Islet precursor cell (in vitro differentiated cells): ENCODE results near the gene ORM1.

ENCODE experiments used
- DNase-seq: peaks from one replicate; pipeline ENCODE4 v3.0.0-alpha.2; 2018

ORM1 gene

DNA sequence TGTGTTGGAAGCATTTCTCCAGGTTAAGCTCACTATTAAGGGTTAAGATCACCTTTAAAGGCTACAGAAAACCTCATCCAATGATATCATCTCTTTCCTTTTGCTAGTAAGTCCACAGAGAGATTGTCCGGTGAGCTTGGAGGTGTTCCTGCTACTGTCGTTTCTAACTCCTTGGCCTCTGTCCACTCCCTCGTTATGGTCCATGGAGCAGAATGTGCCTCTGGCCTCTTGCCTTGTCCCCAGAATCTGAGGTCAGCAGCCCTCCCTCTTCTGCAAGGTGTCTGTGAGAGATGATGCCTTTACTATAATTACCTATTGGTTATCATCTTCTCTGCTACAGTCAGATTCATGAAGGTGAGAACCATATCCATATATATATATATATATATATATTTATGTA is 21.8 kb downstream of the ORM1 start:
- no peak for DNase-seq

DNA sequence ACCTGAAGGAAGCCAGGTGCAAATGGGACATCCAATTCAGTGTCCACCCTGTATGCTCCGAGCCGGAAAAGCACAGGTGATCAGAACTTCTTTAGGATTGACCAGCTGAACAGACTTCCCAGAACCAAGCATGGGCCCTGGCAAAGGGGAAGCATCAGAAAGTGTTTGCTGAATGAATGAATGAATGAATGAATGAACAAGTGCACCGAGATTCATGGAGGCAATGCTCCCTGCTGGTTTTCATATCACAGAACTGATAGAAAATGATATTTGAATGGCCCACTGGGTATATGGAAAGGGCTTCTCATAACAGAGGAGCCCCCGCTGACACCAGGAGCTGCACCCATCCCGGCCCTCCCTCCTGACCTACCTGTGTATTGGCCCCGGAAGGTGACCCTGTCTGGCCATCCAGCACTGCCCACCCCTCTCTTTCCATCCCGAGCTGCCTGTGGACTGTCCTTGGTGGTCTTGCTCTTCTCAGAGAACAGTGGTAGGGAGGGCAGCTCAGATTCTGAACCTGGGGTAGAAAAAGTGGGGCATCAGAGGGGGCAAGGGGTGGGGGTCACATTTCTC is 22.7 kb downstream of the ORM1 start:
- no peak for DNase-seq

DNA sequence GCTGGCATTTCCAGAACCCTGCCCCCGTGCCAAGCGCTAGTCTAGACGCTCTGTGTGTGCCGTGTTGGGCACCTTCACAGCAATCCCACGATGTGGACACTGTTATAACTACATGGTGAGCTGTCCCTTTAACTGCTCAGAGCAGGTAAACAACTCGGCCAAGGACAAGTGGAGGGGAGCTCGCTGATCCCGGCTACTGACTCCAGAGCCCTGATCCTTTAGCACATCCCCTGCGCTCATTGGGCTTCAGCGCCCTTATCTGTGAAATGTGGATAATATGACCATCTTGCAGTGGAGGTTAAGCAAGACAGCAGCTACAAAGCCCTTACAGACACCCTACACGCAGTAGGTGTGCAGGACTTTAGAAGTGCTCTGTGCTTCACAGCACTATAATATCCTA is 23.2 kb downstream of the ORM1 start:
- no peak for DNase-seq

- DNase-seq: no peak
Measured at GRCh38 chr9:114347675-114348074, 24.8 kb downstream of the ORM1 start.

DNA sequence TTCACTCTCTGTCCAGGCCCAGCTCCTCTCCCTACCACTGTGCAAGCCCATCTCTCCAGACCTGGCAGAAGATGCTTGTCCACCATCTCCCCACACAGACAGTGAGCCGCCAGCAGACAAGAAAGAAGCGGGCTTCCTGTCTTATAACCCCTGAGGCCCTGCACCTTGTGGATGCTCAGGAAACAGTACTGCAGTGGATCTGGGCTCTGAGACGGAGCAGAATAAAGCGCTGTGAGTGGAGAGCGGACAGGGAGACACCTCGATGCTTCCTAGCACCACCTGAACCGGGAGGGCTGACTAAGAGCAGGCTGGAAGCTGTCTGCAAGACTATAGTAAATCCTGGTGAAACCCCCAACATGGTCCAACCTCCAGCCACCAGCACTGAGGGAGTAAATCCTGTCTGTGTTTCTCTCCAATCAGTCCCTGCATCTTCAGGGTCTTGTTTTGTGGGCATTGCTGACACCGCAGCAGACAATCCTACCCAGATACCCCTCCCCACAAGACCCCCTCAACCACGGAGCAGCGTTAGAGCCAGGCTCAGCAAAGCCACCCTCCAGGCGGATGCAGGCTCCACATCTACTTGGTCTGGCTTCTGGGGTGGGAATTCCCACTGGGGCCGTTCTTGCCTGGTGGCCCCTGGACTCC is 25.5 kb downstream of the ORM1 start:
- no peak for DNase-seq

DNA sequence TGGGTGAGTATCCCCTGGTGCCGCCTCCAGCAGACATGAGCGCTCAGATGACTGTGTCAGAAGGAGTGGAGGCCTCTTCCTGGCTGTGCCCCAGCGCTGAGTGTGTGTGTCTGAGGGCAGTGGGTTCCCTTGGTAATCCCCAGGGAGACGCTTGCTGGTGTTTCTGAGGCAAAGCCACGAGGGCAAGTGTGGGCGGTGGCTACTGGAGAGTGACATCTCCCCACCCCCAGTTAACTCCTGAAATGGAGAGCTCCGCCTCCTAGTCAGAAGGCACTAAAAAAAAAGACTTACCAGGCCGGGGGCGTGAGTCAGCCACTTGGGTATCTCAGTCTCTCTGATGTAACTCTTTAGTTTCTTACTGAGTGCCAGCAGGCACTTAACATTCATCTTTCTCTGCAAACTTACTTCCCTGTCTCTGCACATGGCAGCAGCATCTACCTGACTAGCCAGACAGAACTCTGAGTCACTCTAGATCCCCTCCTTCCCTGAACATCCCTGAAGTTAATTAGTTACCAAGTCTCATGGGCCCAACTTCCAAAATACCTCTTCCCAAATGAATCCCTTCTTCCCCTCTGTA is 26.1 kb downstream of the ORM1 start:
- DNase-seq: peak; percentile 98

GRCh38 chr9:114349713-114350480 is 27.0 kb downstream of the ORM1 start:
- no peak for DNase-seq

DNA sequence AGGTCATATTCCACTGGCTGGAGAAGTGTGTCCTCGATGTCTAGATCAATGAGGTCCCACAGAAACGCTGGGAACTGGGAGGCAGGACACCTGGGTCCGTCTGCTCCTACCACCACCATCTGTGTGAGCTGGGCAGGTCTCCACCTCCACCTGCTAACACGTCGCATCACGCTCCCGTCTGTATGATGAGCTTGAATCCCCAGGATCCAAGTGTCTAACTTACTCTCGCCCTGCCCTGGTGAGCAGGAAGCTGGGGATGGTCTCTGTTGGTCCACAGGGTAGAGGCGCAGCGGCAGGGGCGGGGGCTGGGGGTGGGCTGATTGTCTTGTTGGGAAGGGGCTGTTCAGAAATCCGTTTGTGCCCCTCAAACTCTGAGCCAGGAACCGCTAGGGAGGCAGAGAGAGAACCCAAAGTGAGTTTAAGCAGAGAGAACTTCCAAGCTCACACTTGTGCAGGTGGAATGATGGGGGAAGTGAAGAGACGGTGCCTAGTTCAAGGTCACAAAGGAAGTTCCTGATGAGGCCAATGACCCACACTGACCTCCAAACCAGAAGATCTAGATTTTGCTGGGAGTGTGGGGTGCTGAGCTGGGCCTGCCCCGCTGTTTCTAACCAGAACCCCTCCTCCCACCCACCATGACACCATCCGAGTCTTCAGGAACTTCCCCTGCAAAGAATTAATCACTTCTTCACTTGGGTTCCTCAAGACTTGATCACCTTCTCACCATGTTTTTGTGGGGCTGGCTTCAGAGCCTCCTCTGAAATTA is 27.9 kb downstream of the ORM1 start:
- no peak for DNase-seq

- DNase-seq: no peak
Measured at GRCh38 chr9:114351932-114352331, 29.0 kb downstream of the ORM1 start.

DNA sequence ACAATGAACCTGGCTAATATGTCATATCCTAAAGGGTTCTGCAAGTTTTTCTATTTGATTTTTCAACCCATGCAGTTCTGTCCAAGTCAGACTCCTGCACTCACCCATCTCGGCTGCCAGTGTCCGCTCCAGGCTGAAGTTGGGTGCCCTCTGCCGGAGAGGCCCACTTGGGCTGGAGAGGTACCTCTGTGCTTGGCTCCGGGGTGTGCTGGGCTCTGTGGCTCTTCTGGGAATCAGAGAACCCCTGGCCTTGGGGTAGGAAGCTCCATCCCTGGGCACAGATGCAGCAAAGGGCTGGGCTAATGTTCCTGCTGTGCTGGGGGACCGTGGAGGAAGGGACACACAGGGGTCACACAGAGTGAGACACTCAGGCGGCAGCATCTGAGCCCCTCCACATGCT is 32.9 kb downstream of the ORM1 start:
- DNase-seq: no peak

- DNase-seq: no peak
Measured at GRCh38 chr9:114356792-114357191, 33.9 kb downstream of the ORM1 start.

GRCh38 chr9:114357360-114357759 is 34.5 kb downstream of the ORM1 start:
- no peak for DNase-seq

- no peak for DNase-seq
Measured at GRCh38 chr9:114357911-114358328, 35.0 kb downstream of the ORM1 start.

GRCh38 chr9:114359801-114360200 is 36.9 kb downstream of the ORM1 start:
- DNase-seq: no peak

DNA sequence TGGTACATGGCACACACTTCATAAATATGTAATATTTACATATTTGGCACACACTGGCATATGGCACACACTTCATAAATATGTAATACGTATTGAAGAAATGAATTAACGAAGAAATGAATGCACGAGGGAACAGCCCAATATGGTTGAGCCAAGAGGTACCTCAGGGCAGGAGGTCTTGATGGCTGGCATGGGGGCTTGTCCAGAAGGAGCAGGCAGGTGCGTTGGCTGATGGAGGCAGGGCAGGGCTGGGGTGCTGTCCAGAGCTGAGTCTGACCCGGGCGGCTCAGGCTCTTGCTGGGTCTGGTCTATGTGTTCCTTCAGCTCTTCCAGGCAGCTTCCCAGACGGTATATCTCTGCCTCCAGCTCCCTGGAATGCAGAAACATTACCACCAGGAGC is 38.6 kb downstream of the ORM1 start:
- DNase-seq: no peak

DNA sequence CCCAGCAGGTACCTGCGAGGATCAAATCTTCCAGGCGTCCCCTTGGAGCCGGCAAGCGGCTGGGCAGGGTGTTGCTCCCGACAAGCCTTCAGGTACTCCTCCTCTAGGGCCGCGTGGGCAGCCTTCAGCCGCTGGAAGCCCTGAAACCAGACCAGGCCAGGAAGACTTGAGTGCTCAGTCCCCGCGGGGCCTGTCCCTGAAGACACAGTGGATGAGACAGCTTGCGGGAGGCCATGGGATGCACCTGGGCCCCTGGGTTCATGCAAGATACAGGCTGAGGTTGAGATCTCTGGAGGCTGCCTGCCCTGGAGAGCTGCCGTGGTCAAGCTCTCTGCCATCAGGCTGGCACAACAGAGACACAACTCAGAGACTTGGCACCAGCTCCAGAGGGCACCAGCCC is 39.5 kb downstream of the ORM1 start:
- no peak for DNase-seq

DNA sequence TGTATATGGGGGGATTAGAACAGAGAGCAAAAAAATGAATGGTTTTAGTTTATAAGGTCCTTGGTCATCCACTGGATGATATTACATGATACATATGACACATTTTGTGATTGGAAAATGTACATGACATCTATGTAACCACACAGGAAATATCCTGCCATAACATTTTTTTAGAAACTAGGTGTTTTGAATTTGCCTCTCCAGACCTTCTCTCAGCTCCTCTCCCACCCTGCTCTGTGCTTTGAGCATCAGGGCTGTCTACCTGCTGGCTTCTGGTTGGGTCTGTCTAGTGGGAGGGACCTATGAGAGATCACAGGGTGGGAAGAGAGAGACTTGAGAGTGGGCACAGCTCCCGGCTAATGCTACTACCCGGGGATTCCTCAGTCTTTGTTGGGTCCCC is 40.5 kb downstream of the ORM1 start:
- DNase-seq: no peak

DNA sequence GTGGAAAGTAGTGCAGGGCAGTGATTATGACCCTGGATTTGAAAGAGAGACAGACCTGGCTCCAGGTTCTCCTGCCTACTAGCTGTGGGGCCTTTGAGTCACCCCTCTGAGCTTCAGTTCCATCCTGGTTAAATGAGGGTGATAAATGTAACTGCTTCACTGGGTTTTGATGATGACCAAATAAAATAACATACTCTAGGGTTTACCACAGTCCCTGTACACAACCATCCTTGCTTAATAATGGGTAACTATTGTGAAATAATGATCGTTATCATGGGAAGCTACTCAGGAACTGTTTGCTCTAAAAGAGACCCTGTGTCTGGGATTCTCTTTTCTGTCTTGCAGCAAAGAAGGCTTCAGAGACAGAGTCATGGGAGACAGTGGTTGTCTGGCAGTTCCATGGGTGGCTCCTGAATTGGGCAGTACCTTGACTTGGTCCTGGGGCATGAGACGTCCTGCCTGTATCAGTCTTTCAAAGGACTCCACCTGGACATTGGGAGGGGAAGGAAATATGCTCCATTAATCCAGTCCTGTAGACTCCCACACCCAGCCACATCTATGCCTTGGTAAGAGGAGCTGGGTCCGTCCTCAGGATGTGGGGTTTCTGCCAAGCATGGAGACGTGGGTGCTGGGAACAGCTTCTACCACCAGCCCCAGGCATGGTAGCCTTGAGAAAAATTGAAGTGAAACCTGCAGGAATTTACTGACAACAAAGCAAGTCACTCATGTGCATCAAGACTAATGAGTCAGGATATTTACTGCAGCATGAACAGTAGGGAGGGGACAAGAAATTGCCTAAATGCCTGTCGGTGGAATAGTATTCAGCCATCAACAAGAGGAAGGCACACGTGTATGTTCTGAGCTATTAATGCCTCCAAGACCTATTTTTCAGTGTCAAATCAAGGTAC is 41.5 kb downstream of the ORM1 start:
- DNase-seq: no peak

GRCh38 chr9:114365194-114365593 is 42.3 kb downstream of the ORM1 start:
- no peak for DNase-seq

GRCh38 chr9:114366334-114367128 is 43.6 kb downstream of the ORM1 start:
- no peak for DNase-seq

DNA sequence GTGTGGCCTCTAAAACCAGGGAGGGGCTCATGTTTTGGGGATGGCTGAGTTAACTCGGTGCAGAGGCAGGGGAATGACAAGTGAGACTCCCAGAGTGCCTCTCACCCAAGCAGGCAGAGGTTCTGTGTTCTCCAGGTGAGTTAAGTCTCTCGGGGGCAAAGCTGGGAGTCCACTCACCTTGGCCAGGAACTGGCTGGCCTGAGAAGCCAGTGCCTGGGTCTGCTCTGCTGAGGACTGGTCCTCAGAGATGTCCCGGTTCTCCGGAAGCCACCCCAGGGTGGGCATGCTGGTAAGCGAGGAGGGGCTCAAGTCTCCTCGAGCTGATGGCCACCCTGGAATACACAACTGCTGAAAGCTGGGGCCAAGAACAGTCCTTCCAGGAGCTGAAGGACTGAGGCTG is 44.5 kb downstream of the ORM1 start:
- DNase-seq: no peak
